A673 (cell line): ENCODE results near the gene CASTOR2.

Experiments
- EZH2 ChIP-seq: fragments of 200-600 bp; sonication (generic); IDR thresholded peaks from 2 replicates; pipeline ENCODE4 v1.6.1; 2017; ENCODE audit warnings: borderline replicate concordance, low read depth, mild to moderate bottlenecking, mixed read lengths, antibody characterized with exemption, low read length; ENCODE audit not compliant: poor library complexity, severe bottlenecking
- TF ChIP-seq, protein P1 (sequence below): fragments of 300-800, 200-600 bp; sonication (generic); conservative IDR thresholded peaks from 2 replicates; pipeline ENCODE4 v1.5.1; 2017; ENCODE audit warnings: low read depth, mild to moderate bottlenecking, antibody characterized with exemption, low read length, moderate library complexity, mixed read lengths

DNA sequence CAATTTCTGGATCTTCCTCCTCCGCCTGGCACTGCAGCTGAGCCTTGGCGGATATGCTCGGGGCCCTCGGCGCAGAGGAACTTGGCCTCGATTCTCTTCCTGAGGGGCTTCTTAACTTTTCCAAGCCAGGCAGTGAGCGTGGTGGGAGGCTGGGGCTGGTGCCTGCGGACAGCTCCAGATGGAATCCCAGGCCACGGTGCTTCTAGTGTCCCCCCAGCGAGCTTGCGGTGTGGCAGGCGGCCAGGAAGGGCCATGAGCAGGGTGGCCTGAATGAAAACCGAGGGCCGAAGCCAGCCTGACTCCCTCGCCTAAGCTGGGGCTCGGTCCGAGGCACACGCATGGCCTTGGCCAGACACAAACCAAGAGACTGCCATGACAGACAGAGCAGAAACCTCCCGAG, 77.8 kb downstream of the CASTOR2 start:
- TF ChIP-seq, protein P1, sequence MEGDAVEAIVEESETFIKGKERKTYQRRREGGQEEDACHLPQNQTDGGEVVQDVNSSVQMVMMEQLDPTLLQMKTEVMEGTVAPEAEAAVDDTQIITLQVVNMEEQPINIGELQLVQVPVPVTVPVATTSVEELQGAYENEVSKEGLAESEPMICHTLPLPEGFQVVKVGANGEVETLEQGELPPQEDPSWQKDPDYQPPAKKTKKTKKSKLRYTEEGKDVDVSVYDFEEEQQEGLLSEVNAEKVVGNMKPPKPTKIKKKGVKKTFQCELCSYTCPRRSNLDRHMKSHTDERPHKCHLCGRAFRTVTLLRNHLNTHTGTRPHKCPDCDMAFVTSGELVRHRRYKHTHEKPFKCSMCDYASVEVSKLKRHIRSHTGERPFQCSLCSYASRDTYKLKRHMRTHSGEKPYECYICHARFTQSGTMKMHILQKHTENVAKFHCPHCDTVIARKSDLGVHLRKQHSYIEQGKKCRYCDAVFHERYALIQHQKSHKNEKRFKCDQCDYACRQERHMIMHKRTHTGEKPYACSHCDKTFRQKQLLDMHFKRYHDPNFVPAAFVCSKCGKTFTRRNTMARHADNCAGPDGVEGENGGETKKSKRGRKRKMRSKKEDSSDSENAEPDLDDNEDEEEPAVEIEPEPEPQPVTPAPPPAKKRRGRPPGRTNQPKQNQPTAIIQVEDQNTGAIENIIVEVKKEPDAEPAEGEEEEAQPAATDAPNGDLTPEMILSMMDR: no peak
- TF ChIP-seq EZH2: no peak
